HG03342 (cell line): ENCODE results near the gene ZNF827.

Source experiments
- ATAC-seq: cut with Tn5 transposase; IDR thresholded peaks from one replicate; pipeline ENCODE4 v1.9.1; 2021; ENCODE audit warnings: mild to moderate bottlenecking, moderate library complexity; ENCODE audit not compliant: unreplicated experiment

ZNF827 gene

DNA sequence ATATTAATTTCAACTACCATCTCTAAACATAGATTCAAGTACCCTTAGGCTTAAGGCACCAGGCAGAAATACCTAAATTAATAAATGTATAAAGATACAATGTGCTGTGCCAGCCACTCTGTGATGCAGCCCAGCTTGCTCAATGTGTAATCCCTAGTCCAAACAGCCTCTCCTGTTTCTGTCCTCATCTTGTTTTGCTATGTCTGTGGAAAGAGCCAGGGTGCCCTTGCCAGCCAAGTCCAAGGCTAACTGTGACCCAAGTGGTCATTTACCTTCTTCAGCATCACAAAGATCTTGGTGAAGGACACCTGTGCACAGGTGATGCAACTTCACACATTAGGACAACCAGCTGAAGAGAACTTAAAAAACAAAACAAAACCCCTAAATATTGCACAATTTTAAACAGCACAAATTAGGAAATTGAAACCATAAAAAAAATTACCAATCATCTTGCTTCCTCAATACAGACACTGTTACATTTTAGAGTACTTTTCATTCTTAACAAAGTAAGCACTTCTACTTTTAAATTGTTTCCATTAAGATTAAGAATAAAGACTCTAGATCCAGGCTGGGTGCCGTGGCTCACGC lies 169.1 kb downstream of the ZNF827 start:
- no peak for ATAC-seq

DNA sequence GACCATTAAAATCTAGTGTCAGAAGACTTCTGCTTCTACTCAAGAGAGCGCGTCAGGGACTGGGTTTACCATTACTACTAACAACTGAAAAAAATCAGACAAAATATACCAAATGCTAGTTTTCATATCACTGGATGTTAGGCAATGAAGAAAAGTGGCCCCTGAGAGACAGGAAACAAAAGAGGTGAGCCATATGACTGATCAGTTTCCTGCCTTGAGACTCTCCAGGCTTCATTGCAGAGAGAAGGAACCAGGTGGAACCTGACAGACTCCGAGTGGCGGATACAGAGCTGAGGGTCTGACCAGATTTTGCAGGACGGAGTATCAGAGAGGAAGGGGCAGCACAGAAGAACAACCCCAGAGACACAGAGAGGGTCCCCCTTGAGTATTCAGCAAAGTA lies 172.3 kb downstream of the ZNF827 start:
- ATAC-seq: no peak

DNA sequence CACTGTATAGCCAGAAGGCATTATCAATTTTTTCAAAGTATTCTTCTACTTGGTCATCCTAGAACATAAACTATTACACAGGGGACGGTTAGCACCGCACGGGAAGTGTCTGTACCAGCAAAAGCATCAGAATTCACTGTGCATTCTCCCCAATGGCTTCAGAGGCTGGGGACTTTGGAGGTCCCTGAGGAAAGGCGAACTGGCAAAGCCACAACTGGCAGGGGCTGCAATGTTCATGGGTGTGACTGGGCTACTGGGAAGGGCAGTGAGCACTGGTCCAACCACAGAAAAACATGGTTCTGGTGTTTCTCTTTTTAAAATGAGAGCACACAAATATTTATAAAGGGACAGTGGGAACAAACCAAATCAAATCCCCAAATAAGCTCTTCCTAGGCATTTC lies 175.2 kb downstream of the ZNF827 start:
- ATAC-seq: no peak

DNA sequence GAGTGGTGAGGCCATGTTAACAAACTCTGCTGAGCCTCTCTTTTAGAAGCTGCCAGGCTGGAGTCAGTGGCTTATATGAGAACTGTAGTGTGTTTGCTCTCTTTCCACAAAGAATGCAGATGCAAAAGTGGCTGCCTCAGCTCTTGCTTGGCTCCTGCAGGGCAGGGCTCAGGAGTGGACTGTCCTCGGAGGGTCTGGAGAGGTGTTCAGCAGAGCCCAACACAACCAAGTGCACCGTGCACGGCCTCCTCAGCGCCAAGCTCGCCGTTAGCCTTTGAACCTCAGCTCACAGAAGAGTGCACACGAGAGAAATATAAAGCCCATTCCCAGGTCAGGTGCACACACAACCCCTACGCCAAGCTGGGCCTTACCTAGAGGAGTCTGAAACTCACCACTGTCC lies 175.9 kb downstream of the ZNF827 start:
- no peak for ATAC-seq

DNA sequence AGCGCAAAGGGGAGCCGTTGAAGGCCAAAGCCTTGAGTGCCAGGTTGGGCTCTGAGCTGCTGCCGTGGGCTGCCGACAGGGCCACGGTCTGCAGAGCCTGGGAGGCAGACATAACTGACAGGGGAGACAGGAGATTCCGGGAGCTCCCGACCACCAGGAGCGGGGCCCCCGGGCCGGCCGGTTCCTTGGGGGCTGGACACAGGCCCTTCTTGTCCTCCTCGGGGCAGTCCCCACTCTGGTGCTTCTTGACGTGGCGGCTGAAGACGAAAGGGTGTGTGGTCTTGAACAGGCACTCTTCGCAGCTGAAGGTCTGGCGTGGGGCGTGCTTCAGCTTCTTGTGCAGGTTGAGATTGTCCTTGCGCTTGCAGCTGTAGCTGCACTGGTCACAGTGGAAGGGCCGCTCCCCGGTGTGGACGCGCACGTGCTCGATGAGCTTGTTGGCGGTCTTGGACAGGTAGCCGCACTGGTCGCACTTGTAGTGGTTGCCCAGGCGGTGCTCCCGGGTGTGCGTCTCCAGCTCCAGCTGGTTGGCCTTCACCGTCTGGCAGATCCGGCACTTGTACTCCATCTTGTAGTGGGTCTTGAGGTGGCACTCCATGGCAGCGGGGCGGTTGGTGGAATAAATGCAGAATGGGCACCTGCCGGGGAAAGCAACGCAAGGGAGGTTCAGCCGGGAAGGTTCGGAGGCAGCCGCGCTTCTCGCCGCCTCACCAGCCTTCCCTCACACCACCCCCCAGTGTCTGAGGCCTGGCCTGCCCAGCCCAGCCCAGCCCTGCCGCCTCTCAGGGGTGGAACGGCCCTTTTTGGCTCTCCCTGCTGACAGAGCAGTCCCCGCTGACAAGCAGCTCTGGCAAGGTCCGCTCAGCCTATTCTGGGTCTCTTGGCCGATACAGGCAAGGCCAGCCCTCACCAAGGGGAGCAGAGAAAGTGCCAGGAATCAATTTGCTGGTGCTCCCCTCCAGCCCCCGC lies 177.4 kb downstream of the ZNF827 start:
- no peak for ATAC-seq

DNA sequence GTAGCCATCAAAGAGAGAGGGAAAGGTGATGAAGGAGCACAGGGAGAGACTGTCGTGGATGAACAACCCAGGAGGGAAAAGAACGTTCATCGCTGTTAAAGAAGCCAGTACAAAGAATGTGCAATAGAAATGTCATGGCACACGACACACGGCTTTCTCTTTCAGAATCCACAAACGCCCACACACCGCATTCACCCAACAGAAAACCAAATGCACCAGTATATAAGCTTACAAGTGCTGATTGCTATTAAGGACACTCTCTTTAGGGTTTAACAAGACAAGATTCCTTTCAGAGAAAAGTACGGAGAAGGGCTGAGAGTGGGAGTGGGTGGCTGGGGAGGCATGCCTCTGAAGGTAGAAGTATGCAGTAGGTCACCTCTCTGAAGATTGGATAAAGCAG lies 178.4 kb downstream of the ZNF827 start:
- no peak for ATAC-seq

DNA sequence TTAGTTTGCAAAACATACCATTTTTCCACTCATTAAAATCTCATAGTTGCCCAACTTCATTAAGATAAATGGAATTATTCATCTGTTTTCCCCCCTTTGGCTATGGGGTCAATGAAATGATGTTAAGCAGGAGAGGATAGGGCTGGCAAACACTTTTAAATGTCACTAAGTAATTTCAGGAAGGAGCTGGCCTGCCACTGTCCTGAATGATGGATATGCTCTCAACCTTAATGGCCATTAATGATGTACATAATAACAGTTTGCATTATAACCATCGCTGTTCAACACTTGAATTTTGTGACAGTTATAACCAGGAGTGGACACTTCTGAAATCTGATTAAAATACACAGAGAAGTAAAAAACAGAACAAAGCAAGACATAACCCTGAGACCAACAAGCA lies 181.4 kb downstream of the ZNF827 start:
- ATAC-seq: no peak

DNA sequence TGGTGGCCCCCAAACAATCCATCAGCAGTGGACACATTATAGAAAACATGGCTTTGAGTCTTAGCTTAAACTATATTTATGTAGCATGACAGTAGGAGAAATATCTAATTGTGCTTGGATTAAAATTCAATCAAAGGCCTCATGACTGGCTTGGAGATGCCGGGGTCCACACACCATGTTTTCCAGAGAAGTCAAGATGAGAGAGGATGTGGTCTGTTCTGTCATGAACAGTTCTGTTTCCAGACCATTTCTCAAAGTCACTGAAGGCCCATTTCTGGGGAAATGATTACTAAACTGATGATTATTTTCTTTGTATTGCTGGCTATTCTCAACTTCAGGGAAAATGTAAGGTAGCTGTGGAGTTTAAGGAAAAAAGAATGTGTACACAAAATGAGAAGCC lies 182.4 kb downstream of the ZNF827 start:
- ATAC-seq: no peak

DNA sequence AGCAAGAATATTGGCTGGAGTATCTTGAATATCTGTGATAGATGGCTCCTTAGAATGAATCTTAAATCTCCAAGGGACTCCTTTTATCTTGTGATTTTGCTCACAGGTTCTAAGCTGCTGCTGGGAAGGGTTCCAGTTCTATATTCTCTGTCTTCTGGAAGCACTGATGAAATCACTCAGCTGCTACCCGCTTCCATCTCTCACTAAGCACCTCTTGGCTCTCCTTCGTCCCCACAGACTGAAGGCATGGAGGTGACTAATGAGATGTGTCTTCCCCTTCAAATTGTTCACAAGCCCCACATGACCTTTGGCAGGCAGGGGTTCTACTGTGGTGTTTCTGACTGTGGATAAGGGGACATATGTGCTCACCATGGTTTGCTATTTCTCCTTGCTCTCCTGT lies 182.8 kb downstream of the ZNF827 start:
- no peak for ATAC-seq

DNA sequence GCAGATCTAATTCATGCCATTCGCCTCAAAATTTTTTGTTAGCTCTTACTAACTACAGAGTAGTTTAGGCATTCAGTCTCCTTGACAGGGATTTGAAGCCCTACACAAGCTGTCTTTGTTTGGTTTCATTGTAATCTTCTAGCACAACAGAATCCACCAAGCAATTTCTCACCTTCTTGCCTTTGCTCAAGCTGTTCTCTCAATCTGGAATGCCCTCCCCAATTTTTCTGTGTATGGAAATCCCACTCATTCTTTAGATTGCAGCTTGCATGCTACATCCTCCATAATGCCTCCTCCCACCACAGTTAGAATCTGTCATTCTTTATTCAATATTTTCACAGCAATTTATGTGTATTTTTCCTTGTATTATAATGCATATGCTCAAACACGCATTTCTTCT lies 195.0 kb downstream of the ZNF827 start:
- no peak for ATAC-seq

DNA sequence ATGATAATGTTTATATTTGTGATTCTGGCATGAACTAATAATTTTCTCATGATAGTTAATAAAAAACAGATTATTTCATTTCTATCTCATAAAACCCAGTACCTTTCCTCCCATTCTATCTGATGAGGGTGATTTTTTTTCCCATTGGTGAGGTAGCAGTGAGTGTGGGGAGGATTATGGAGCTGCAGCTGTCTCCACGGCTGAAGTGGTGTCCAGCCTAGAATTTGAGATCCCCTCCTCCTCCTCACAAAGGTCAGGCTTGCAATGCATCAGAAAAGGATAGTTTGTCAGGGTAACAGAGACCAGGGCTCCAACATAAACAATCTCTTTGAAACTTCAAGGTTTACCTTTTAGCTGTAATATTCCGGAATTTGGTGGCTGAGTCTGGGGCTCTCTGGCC lies 197.8 kb downstream of the ZNF827 start:
- ATAC-seq: no peak

DNA sequence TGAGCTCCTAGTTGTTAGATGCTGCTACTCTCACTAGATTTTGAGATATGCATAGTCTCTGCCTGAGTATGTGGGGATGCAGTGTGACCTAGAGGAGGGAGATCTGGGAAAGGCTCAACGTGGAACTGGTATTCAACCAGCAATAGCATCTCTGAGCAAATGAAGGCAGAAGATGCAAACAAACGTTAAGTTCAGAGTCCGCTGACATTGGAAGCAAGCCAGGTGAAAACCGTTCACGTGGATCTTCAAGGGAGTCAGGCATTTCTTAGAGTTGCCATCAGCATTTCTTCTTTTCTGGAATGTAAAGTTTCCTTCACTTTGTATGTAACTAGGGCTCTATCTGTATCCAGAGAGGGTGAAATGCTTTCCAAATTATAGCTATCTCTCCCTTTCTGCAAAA lies 198.8 kb downstream of the ZNF827 start:
- ATAC-seq: no peak

DNA sequence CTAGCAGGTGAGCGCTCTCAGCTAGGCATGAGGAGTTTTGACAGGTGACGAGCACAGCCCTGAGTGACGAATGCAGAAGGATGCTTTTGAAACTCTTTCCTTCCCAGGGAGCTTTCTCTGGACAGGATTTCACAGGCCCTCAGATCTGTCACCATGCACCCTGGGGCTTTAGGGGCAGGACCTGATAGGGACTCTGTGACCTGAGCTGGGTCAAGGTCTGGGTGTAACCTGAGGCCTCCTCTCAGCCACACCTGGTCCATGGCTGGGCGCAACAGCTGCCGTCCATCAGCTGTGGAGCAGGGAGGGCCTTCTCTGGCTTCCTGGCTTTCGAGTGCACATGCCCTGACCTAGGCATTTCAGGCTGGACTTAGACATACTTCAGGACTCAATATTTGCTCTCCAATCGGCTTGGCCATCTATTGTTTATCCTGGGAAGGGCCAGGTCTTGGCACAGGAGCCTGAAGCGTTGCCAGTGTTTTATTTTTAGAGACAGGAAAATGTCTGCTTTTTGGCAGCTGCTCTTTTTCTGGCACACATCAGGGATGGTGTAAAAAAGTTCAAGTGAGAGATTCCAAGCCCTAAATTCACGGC lies 202.3 kb downstream of the ZNF827 start:
- no peak for ATAC-seq

DNA sequence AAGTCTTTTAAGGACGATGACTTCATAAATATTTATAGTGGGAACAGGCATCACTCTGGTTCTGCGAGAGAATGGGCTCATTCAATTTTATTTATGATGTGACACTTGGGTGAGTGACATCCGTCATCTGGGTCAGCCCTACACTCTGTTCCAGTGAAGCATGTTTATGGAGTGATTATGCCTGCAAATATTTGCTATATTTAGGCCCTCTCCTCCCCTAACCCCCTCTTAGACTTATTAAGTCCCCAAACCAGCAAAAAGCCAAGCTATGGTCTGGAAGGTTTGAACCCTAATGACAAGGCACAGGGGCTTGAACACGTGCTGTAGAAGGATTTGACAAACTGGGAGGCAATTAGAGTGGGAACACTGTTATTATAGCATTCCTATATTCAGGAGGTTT lies 202.8 kb downstream of the ZNF827 start:
- ATAC-seq: no peak

DNA sequence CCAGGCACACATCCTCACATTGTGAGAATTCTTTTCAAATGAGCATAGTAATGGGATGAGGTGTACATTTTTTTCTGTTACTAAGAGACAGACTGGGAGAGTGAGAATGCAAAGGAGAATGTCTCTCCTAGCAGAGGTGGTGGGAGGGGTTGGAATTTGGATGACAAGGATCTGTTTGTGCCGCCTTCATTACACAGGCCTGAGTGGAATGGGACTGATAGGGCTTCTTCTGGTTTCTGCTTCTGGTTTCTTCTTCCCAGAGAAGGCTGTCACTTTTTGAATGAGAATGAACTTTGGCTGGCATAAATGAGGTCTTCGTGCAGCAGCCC lies 203.3 kb downstream of the ZNF827 start:
- no peak for ATAC-seq

DNA sequence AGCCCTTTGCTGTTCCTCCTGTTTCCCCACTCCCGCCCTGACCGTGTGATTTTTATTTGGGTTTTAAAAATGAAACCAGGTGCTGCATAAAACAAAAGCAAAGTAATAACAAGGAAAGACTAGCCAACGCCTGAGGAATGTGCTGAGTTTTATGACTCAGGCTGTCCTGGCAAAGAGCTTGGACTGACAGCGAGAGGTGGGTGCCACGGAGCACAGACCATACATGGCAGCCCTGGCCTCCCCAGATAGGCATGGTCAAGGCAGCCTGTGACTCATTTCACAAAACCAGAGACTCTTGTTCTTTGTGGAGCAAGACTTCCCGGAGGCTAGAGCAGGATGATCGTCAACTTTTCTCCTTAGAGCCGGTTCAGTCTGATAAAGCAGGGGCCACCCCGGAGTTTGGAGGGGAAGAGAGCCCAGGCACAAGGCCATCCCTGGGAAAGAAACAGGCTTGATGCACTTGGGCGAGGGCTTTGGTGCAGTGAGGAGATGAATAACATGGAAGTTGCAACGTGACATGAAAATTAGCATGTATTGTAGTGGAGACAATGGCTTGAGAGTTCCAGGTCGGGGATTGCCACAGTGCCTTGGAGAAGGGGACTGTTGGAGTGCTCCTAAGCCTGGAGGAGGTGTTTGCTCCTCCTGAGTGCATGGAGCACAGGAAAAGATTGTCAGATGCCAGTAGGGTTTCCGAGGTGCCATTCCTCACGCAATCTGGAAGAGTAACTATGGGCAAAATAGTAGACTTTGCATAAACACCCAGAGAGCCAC lies 203.9 kb downstream of the ZNF827 start:
- no peak for ATAC-seq

DNA sequence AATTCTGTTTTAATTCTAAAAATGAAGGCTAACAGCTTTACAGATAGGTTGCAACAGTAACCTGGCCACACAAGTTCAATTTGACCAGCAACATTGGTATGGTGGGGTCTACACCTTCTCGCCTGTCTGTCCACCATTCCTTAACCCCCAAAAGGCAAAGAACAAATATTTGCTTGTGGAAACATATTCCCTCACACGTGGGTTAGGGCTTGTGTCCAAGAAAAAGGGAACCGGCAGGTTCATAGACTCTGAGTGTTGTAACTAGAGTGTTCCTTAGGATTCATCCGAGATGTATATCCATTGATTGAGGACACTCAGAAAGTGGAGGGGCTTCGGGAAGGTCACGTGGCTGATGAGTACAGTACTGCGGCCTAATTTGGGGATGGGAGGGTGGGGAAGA lies 204.6 kb downstream of the ZNF827 start:
- ATAC-seq: no peak

DNA sequence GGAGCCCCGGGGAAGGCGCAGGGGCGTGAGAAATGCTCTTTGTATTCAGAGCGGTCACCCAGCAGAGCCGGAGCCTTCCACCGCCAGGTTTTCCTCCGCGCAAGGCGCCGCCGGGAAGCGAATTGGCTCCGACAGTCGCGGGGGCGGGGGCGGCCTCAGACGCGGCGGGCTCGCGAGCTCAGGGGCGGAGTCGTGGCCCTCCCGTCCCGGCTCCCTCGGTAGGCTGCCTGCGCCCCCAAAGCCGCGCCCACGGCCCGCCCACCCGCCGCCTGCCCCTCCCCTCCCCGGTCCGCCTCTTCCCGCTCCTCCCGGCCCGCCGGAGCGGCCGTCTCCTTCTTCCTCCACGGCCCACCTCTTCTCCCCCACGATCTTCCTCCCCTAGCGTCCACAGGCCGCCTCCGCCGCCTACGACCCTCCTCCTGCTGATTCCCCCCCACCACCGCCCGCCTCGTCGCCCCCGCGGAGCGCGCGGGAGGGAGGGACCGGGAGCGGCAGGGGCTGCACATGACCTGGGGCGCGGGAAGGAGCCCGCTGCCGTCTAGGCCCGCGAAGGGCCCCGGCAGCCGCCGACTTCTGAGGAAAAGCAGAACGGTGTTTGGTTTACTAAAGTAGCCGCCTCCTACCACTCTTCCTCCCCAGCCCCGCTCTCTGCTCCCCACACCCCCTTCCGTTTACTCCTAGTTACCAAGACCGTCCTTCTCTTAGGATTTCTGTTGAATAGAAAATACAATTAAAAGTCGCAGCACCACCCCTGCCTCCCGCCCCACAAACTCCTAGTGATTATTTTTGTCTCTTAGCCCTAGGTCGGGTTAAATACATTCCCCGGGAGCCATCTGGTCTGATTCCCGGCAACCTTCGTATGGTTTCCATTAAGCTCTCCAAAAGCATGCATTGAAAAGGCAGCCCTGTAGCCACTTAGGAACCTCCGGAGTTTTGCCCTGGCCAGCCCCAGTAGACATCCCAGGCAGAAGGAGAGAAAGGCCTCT lies 205.4 kb downstream of the ZNF827 start:
- ATAC-seq: peak; percentile 89

DNA sequence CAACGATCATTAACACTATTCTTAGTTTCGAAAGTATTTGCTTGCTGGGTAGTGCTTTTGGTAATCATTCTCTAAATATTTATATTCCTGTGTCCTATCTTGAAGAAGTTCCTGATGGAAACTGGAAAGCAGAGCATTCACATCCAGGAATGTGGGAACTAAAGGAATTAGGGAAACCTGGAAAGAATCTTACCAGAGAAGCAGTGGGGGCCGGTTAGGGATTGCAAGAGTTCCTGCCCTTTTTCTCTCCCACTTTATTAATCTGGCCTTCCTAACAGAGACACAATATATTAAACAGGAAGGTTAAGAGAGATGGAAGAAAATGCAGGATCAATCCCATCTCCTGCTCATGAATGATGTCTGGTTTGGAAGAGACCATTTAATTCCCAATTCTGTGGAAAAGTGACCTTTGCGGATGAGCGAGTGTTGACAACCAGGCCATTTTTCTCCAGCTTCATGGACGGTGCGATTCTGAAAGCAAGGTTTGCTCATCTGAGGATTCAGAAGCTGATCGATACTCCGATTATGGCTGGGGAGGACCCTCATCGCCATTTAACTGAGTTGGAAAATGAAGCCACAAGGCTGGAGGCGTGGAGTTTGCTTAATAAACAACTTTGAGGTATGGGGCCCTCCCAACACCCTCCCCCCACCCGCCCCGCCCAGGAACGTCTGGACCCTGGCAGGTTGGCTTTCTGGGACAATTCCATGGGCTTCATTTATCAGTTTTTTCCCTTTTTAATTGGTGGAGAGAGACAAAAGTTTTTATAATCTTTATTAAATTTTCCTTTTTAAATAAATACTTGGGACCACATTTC lies 206.4 kb downstream of the ZNF827 start:
- no peak for ATAC-seq
